Measurements from ENCODE around the gene TRAPPC3.

TRAPPC3 gene

GRCh38 chr1:36151134-36151844 lies 2.0 kb upstream of the TRAPPC3 start:
- no peak for DNase-seq

GRCh38 chr1:36150296-36151133 lies 1.2 kb upstream of the TRAPPC3 start:
- DNase-seq: peak; percentile 61

- DNase-seq: no peak
Measured at GRCh38 chr1:36149973-36150295, 648 bp upstream of the TRAPPC3 start.

GRCh38 chr1:36148821-36149236 lies 457 bp downstream of the TRAPPC3 start:
- no peak for DNase-seq

- DNase-seq: no peak
Measured at GRCh38 chr1:36144413-36144812, 4.9 kb downstream of the TRAPPC3 start.

GRCh38 chr1:36143424-36143823 lies 5.9 kb downstream of the TRAPPC3 start:
- no peak for DNase-seq

- no peak for DNase-seq
Measured at GRCh38 chr1:36142121-36142520, 7.2 kb downstream of the TRAPPC3 start.

- no peak for DNase-seq
Measured at GRCh38 chr1:36139521-36139920, 9.8 kb downstream of the TRAPPC3 start.

GRCh38 chr1:36137776-36138175 lies 11.5 kb downstream of the TRAPPC3 start:
- DNase-seq: no peak

- no peak for DNase-seq
Measured at GRCh38 chr1:36137226-36137625, 12.1 kb downstream of the TRAPPC3 start.

GRCh38 chr1:36136535-36136934 lies 12.8 kb downstream of the TRAPPC3 start:
- DNase-seq: no peak

GRCh38 chr1:36135796-36136195 lies 13.5 kb downstream of the TRAPPC3 start:
- no peak for DNase-seq

GRCh38 chr1:36135330-36135667 lies 14.0 kb downstream of the TRAPPC3 start:
- DNase-seq: no peak

- DNase-seq: no peak
Measured at GRCh38 chr1:36134505-36135329, 14.6 kb downstream of the TRAPPC3 start.

- DNase-seq: no peak
Measured at GRCh38 chr1:36134031-36134430, 15.3 kb downstream of the TRAPPC3 start.

GRCh38 chr1:36133484-36133883 lies 15.8 kb downstream of the TRAPPC3 start:
- no peak for DNase-seq

- no peak for DNase-seq
Measured at GRCh38 chr1:36132029-36132428, 17.3 kb downstream of the TRAPPC3 start.

- no peak for DNase-seq
Measured at GRCh38 chr1:36128905-36129206, 20.4 kb downstream of the TRAPPC3 start.

- no peak for DNase-seq
Measured at GRCh38 chr1:36128126-36128904, 21.0 kb downstream of the TRAPPC3 start.

- no peak for DNase-seq
Measured at GRCh38 chr1:36126797-36127500, 22.3 kb downstream of the TRAPPC3 start.

GRCh38 chr1:36126005-36126716 lies 23.1 kb downstream of the TRAPPC3 start:
- no peak for DNase-seq

Data from stimulated activated CD4-positive, alpha-beta T cell treated with anti-CD3 and anti-CD28 coated beads, Interleukin-4, amount 100 ng/mL, for 1 hour (primary cell).